DMS53 treated with DMSO at 0.1 percent for 48 hours (cell line): Measurements from ENCODE around the gene ECHS1.
"Not testable (repeated sequence)": the region's sequence is repeated elsewhere in the genome, so short reads cannot be mapped to it uniquely, and the experiment has no call there.

Experiments used
- DNase-seq: peaks from one replicate; lab custom pipeline; 2025; ENCODE audit not compliant: unreplicated experiment; lab: John Stamatoyannopoulos, UW

ECHS1 gene

GRCh38 chr10:133400624-133401424 is 27.7 kb upstream of the ECHS1 start:
- no peak for DNase-seq

- no peak for DNase-seq
Observed at GRCh38 chr10:133399123-133399601, 26.0 kb upstream of the ECHS1 start.

- DNase-seq, result no peak
Observed at GRCh38 chr10:133397938-133398337, 24.8 kb upstream of the ECHS1 start.

- no peak for DNase-seq
Observed at GRCh38 chr10:133396035-133396624, 23.0 kb upstream of the ECHS1 start.

- no peak for DNase-seq
Observed at GRCh38 chr10:133394801-133395221, 21.7 kb upstream of the ECHS1 start.

- DNase-seq, result peak; percentile 89
Observed at GRCh38 chr10:133394064-133394663, 21.0 kb upstream of the ECHS1 start, which contains the start of gene MTG1. Gene MTG1 (plus strand): TSS chr10:133394157. CDS start chr10:133394221, 64 bp downstream.

GRCh38 chr10:133393401-133394063 is 20.4 kb upstream of the ECHS1 start:
- no peak for DNase-seq

- no peak for DNase-seq
Observed at GRCh38 chr10:133391761-133392518, 18.8 kb upstream of the ECHS1 start.

- DNase-seq, result no peak
Observed at GRCh38 chr10:133391249-133391635, 18.1 kb upstream of the ECHS1 start.

- DNase-seq, result no peak
Observed at GRCh38 chr10:133390597-133391248, 17.6 kb upstream of the ECHS1 start.

GRCh38 chr10:133388973-133389818 is 16.0 kb upstream of the ECHS1 start:
- no peak for DNase-seq

GRCh38 chr10:133388236-133388972 is 15.2 kb upstream of the ECHS1 start:
- DNase-seq, result no peak

GRCh38 chr10:133386951-133387350 is 13.8 kb upstream of the ECHS1 start:
- DNase-seq, result not testable (repeated sequence)

- no peak for DNase-seq
Observed at GRCh38 chr10:133385214-133385613, 12.1 kb upstream of the ECHS1 start.

- DNase-seq, result no peak
Observed at GRCh38 chr10:133384071-133384470, 10.9 kb upstream of the ECHS1 start.

GRCh38 chr10:133383551-133383950 is 10.4 kb upstream of the ECHS1 start:
- no peak for DNase-seq

GRCh38 chr10:133381036-133381435 is 7.9 kb upstream of the ECHS1 start:
- DNase-seq, result no peak

- no peak for DNase-seq
Observed at GRCh38 chr10:133379801-133380666, 6.9 kb upstream of the ECHS1 start.
